ENCODE data around the gene GTPBP1.
A peak's percentile ranks its signal among the peaks of the same experiment; 100 is the strongest.

GTPBP1 gene

DNA sequence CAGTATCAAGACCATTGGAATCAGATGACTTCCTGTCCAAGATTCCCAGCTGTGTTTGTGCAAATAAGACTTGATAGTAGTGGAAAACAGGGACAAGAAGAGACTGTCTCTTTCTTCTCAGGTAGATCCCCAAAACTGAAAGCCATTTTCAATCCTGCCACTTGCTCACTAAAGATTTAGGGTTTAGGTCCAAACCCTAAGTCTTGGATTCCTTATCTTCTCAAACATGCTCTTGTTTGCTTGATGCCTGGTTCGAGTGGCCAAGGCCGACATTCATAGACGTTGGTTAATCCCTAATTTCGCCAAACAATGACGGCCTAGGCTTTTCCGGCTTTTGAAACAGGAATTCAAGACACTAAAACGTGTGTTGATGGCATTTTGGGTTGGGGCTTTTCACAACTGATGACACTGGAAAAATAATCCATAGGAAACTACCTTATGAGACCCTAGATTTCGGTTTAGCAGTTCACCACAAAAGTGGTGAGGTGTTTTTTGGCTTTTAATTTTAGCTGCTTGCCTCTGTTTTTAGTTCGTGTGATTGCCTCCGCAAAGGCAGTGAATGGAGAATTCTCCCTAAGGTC, 1.0 kb upstream of the GTPBP1 start:
- H3K4me3 ChIP-seq (ENCODE audit: low read length in 2 of 2): peak overlapping the region; percentile 47 to 75
- peaks cover 31 to 33% of the 10 kb centered on the region in 2 donors for H3K4me1 ChIP-seq (ENCODE audit: control insufficient read depth in 2 of 2, insufficient read depth in 2 of 2, low read length in 2 of 2)

DNA sequence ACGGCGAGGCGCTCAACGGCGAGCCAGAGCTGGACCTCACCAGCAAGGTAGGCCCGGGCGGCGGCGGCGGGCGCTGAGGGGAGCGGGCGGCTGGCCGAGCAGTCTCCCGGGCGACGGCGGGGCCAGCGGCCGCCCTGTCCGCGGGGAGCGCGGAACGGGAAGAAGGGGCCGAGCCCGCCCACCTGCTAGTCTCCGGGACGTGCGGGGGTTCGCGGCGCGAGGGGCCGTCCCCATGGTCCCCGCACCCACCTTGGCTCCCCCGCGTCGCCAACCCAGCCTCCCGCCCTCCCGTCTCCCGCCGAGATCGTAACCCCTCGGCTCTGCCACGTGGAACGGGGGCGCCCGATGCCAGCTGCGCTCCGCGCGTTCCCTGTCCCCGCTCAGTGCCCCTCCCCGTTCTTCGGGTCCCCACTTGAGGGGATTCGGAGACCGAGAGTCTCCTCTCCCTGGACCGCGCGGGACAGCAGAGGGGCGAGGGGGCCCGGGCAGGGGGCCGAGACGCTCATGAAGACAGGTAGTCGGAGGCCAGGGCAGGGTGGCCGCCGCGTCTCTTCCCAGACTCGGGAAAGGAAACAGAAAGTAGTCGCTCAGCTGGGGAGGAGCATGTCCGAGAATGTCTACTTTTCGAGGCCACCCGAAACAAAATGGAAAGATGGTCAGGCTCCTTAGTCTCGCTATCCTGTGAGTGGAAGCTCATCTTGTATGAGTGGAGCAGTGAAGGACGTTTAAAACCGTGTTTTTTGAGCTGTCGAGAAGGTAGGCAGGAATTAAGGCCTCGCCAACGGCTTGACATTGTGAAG, 557 bp downstream of the GTPBP1 start:
- H3K9me3 ChIP-seq (ENCODE audit: control insufficient read depth in 2 of 2, low read length in 2 of 2): no peaks in the 10 kb centered on the region
- peaks cover 0 to 21% of the 10 kb centered on the region in 2 donors for H3K36me3 ChIP-seq (ENCODE audit: control insufficient read depth in 2 of 2, insufficient read depth in 2 of 2, low read length in 2 of 2)
- peak overlapping the region; percentile 89 to 92 for H3K4me3 ChIP-seq (ENCODE audit: low read length in 2 of 2)
- peak overlapping the region; percentile 91 to 99 for H3K9ac ChIP-seq (ENCODE audit: low read depth in 1 of 2, low read length in 2 of 2)
- H3K4me1 ChIP-seq (ENCODE audit: control insufficient read depth in 2 of 2, insufficient read depth in 2 of 2, low read length in 2 of 2): peaks cover 28 to 31% of the 10 kb centered on the region in 2 donors
- H3K27me3 ChIP-seq (ENCODE audit: control insufficient read depth in 2 of 2, insufficient read depth in 2 of 2, low read length in 2 of 2): no peaks in the 10 kb centered on the region
- H3K27ac ChIP-seq (ENCODE audit: low read depth in 2 of 2, low read length in 2 of 2): peak overlapping the region; percentile 95

More for the DNA sequence above, 1.0 kb upstream of the GTPBP1 start:
- peak overlapping the region; percentile 90 to 95 for H3K27ac ChIP-seq (ENCODE audit: low read depth in 2 of 2, low read length in 2 of 2)
- no peaks in the 10 kb centered on the region for H3K9me3 ChIP-seq (ENCODE audit: control insufficient read depth in 2 of 2, low read length in 2 of 2)
- no peaks in the 10 kb centered on the region for H3K27me3 ChIP-seq (ENCODE audit: control insufficient read depth in 2 of 2, insufficient read depth in 2 of 2, low read length in 2 of 2)
- H3K36me3 ChIP-seq (ENCODE audit: control insufficient read depth in 2 of 2, insufficient read depth in 2 of 2, low read length in 2 of 2): peaks cover 0 to 9% of the 10 kb centered on the region in 2 donors
- H3K9ac ChIP-seq (ENCODE audit: low read depth in 1 of 2, low read length in 2 of 2): peak overlapping the region; percentile 64 to 72

DNA sequence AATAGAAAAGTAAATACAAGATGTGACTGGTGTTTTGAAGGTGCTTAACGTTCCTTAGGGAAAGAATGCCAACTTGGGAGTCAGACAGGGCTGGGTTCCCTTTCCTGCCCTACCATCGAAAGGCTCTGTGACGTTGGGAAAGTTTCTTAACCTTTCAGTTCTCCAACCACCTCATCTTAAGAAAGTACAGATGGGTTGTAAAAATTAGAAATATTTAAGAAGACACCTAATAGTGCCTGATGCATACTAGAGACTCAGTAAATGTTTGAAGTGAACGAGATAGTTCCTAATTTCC, 1.1 kb downstream of the GTPBP1 start:
- Histone ChIP-seq H3K4me3 (ENCODE audit: low read length in 2 of 2) (peak overlapping the region; percentile 89 to 92), H3K27ac (ENCODE audit: low read depth in 2 of 2, low read length in 2 of 2) (peak overlapping the region; percentile 95), H3K9me3 (ENCODE audit: control insufficient read depth in 2 of 2, low read length in 2 of 2) (no peaks in the 10 kb centered on the region), H3K4me1 (ENCODE audit: control insufficient read depth in 2 of 2, insufficient read depth in 2 of 2, low read length in 2 of 2) (peaks cover 23 to 27% of the 10 kb centered on the region in 2 donors), H3K36me3 (ENCODE audit: control insufficient read depth in 2 of 2, insufficient read depth in 2 of 2, low read length in 2 of 2) (peaks cover 0 to 21% of the 10 kb centered on the region in 2 donors), H3K9ac (ENCODE audit: low read depth in 1 of 2, low read length in 2 of 2) (peak overlapping the region; percentile 91 to 99), H3K27me3 (ENCODE audit: control insufficient read depth in 2 of 2, insufficient read depth in 2 of 2, low read length in 2 of 2) (no peaks in the 10 kb centered on the region)

DNA sequence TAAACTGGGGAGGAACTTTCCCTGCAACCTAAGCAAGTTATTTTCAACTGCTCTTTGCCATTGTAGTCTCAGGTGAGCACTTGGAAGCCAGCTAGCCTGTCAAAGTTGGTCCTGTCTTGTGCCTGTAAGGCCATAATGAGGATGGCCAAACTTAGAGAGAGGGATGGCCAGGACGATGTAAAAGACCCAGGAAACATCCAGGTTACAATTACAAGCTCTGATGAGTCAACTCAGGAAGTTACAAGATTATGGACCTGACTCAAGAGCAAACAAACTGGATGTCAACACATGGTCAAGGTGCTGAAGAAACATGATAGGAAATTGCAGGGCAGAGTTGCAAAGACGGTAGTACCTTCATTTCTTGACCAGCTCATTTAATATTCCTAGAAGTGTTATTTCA, 1.6 kb downstream of the GTPBP1 start:
- Histone ChIP-seq H3K36me3 (ENCODE audit: control insufficient read depth in 2 of 2, insufficient read depth in 2 of 2, low read length in 2 of 2) (peaks cover 0 to 22% of the 10 kb centered on the region in 2 donors), H3K4me3 (ENCODE audit: low read length in 2 of 2) (peak overlapping the region; percentile 89 to 92), H3K9ac (ENCODE audit: low read depth in 1 of 2, low read length in 2 of 2) (peak overlapping the region; percentile 91 to 99), H3K27ac (ENCODE audit: low read depth in 2 of 2, low read length in 2 of 2) (peak overlapping the region; percentile 95), H3K9me3 (ENCODE audit: control insufficient read depth in 2 of 2, low read length in 2 of 2) (no peaks in the 10 kb centered on the region), H3K4me1 (ENCODE audit: control insufficient read depth in 2 of 2, insufficient read depth in 2 of 2, low read length in 2 of 2) (peaks cover 23 to 27% of the 10 kb centered on the region in 2 donors), H3K27me3 (ENCODE audit: control insufficient read depth in 2 of 2, insufficient read depth in 2 of 2, low read length in 2 of 2) (no peaks in the 10 kb centered on the region)

DNA sequence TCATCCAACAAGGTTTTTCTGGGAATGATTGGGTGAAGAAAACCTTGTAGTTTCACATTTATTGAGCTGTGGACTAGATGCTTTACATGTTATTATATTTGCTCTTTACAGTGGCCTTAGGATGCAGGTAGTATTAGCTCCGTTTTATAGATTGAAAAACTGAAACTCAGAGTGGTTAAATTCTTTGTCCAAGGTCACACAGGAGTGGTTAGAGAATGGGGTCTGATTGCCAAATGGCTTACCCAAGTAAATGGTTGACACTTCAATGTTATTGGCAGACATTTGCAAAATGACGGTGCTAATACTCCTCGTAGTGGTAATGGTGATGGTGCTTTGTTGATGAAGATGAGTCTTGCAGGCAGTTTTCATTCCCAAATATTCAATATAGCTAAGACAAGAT, 2.2 kb downstream of the GTPBP1 start:
- Histone ChIP-seq H3K4me3 (ENCODE audit: low read length in 2 of 2) (peak overlapping the region; percentile 89 to 92), H3K36me3 (ENCODE audit: control insufficient read depth in 2 of 2, insufficient read depth in 2 of 2, low read length in 2 of 2) (peaks cover 4 to 29% of the 10 kb centered on the region in 2 donors), H3K27ac (ENCODE audit: low read depth in 2 of 2, low read length in 2 of 2) (peak overlapping the region; percentile 27 to 56), H3K9me3 (ENCODE audit: control insufficient read depth in 2 of 2, low read length in 2 of 2) (no peaks in the 10 kb centered on the region), H3K9ac (ENCODE audit: low read depth in 1 of 2, low read length in 2 of 2) (no peak overlapping the region), H3K4me1 (ENCODE audit: control insufficient read depth in 2 of 2, insufficient read depth in 2 of 2, low read length in 2 of 2) (peaks cover 25 to 27% of the 10 kb centered on the region in 2 donors), H3K27me3 (ENCODE audit: control insufficient read depth in 2 of 2, insufficient read depth in 2 of 2, low read length in 2 of 2) (no peaks in the 10 kb centered on the region)

DNA sequence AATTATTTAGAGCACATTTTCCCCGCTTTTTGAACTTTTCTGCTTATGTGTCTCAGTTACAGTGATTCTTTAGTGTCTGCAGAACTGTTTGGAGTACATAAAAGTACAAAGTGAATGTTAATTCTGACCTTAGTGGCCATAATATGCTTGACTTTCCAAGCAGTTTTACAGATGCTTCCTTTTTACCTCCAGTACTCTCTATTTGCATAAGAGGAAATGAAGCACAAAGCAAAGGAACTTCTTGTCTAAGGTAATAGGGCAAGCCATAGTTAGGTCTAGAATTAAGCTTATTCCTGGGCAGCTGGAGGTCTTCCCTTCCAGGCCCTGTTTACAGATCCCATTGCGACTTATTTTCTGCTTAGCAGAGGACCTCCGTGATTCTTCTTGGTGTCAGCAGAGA, 3.6 kb downstream of the GTPBP1 start:
- H3K27ac ChIP-seq (ENCODE audit: low read depth in 2 of 2, low read length in 2 of 2): no peak overlapping the region
- H3K27me3 ChIP-seq (ENCODE audit: control insufficient read depth in 2 of 2, insufficient read depth in 2 of 2, low read length in 2 of 2): no peaks in the 10 kb centered on the region
- no peaks in the 10 kb centered on the region for H3K9me3 ChIP-seq (ENCODE audit: control insufficient read depth in 2 of 2, low read length in 2 of 2)
- H3K9ac ChIP-seq (ENCODE audit: low read depth in 1 of 2, low read length in 2 of 2): no peak overlapping the region
- peaks cover 25 to 27% of the 10 kb centered on the region in 2 donors for H3K4me1 ChIP-seq (ENCODE audit: control insufficient read depth in 2 of 2, insufficient read depth in 2 of 2, low read length in 2 of 2)
- peaks cover 5 to 31% of the 10 kb centered on the region in 2 donors for H3K36me3 ChIP-seq (ENCODE audit: control insufficient read depth in 2 of 2, insufficient read depth in 2 of 2, low read length in 2 of 2)
- no peak overlapping the region for H3K4me3 ChIP-seq (ENCODE audit: low read length in 2 of 2)

DNA sequence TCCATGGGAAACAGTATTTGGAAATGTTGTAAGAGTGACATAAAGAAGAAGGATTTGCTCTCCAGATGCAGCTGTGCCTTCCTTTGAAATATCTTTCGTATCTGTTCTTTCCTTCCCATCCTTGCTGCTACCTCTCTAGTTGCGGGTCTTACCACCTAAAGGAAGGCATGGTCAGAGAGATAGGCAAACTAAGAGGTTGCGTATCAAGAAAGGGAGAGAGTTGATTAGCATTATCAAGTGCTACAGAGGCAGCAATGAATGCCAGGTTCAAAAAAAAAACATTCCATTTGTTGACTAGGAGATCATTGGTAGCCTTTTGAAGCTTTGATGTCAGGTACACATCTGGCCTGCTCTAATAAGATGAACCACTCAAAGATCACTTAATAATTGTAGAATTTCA, 4.6 kb downstream of the GTPBP1 start:
- Histone ChIP-seq H3K4me3 (ENCODE audit: low read length in 2 of 2) (no peak overlapping the region), H3K4me1 (ENCODE audit: control insufficient read depth in 2 of 2, insufficient read depth in 2 of 2, low read length in 2 of 2) (peaks cover 18 to 21% of the 10 kb centered on the region in 2 donors), H3K27ac (ENCODE audit: low read depth in 2 of 2, low read length in 2 of 2) (no peak overlapping the region), H3K36me3 (ENCODE audit: control insufficient read depth in 2 of 2, insufficient read depth in 2 of 2, low read length in 2 of 2) (peaks cover 5 to 31% of the 10 kb centered on the region in 2 donors), H3K9me3 (ENCODE audit: control insufficient read depth in 2 of 2, low read length in 2 of 2) (no peaks in the 10 kb centered on the region), H3K27me3 (ENCODE audit: control insufficient read depth in 2 of 2, insufficient read depth in 2 of 2, low read length in 2 of 2) (no peaks in the 10 kb centered on the region), H3K9ac (ENCODE audit: low read depth in 1 of 2, low read length in 2 of 2) (no peak overlapping the region)

DNA sequence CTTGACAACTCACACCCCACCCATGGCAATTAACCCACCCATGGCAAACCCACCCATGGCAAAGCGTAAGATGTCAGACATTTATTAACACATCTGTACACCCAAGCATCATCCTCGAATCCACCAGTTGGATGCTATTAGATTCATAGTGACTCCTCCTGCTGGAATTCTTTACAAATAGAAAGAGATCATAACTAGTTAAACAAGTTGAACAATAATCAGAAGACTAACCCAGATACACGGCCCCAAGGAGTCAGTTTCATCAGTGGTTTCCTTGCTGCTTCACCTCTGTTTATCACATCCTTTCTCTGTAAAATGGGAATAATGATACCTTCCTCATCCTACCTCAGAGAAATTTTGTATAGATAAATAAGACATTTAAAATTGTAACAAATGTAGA, 5.1 kb downstream of the GTPBP1 start:
- Histone ChIP-seq H3K4me1 (ENCODE audit: control insufficient read depth in 2 of 2, insufficient read depth in 2 of 2, low read length in 2 of 2) (peaks cover 18 to 21% of the 10 kb centered on the region in 2 donors), H3K36me3 (ENCODE audit: control insufficient read depth in 2 of 2, insufficient read depth in 2 of 2, low read length in 2 of 2) (peaks cover 10 to 31% of the 10 kb centered on the region in 2 donors), H3K9ac (ENCODE audit: low read depth in 1 of 2, low read length in 2 of 2) (no peak overlapping the region), H3K27me3 (ENCODE audit: control insufficient read depth in 2 of 2, insufficient read depth in 2 of 2, low read length in 2 of 2) (no peaks in the 10 kb centered on the region), H3K27ac (ENCODE audit: low read depth in 2 of 2, low read length in 2 of 2) (no peak overlapping the region), H3K4me3 (ENCODE audit: low read length in 2 of 2) (no peak overlapping the region), H3K9me3 (ENCODE audit: control insufficient read depth in 2 of 2, low read length in 2 of 2) (no peaks in the 10 kb centered on the region)

DNA sequence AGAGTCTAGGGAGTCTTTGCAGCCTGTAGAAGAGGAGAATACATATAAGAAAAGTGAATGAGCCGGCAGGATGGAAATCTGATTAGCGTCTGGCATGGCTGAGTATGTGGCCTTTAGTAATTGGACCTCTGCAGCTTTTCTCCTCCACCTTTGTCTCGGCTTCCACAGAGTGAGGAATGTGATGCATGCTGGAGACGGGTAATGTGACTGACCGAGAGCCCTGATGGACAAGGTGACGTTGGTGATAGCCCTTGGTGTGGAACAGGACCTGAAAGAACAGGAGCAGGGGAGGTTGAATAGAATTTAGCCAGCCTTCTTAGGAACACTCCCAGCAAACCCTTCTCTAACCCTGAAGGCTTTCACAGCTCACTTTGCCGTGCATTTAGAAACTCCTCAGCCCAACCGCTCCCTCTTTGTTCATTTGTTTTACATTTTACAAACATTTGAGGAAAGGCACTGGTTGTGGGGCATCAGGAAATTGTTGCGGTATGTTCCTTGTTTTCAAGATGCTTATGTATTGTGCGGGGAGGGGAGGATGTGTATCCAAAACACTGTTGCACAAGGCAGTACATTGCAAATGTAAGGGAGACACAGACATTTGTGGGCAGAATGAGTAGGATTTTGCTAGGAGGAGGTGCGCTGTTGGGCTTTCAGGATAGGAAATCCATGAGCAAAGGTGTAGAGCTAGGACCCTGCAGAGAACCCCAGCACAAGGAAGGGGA, 6.9 kb downstream of the GTPBP1 start:
- H3K27ac ChIP-seq (ENCODE audit: low read depth in 2 of 2, low read length in 2 of 2): no peak overlapping the region
- no peak overlapping the region for H3K4me3 ChIP-seq (ENCODE audit: low read length in 2 of 2)
- no peak overlapping the region for H3K9ac ChIP-seq (ENCODE audit: low read depth in 1 of 2, low read length in 2 of 2)
- H3K4me1 ChIP-seq (ENCODE audit: control insufficient read depth in 2 of 2, insufficient read depth in 2 of 2, low read length in 2 of 2): peaks cover 10% of the 10 kb centered on the region in 2 donors
- no peaks in the 10 kb centered on the region for H3K27me3 ChIP-seq (ENCODE audit: control insufficient read depth in 2 of 2, insufficient read depth in 2 of 2, low read length in 2 of 2)
- H3K36me3 ChIP-seq (ENCODE audit: control insufficient read depth in 2 of 2, insufficient read depth in 2 of 2, low read length in 2 of 2): peaks cover 19 to 49% of the 10 kb centered on the region in 2 donors
- H3K9me3 ChIP-seq (ENCODE audit: control insufficient read depth in 2 of 2, low read length in 2 of 2): no peaks in the 10 kb centered on the region

DNA sequence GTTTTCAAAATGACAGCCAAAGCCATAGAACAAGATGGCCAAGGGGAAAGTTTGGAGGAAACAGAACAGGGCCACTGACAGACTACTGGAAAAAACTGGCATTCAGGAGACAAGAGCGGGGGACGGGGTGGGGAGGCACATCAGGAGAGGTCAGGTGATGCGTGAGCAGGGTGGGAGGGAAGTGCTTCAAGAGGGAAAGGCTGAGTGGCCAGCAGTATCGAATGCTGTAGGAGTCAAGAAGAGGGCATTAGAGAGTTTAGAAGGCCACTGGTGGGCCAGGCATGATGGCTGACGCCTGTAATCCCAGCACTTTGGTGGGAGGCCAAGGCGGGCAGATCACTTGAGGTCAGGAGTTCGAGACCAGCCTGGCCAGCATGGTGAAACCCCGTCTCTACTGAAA, 8.2 kb downstream of the GTPBP1 start:
- no peak overlapping the region for H3K27ac ChIP-seq (ENCODE audit: low read depth in 2 of 2, low read length in 2 of 2)
- no peak overlapping the region for H3K9ac ChIP-seq (ENCODE audit: low read depth in 1 of 2, low read length in 2 of 2)
- no peak overlapping the region for H3K4me3 ChIP-seq (ENCODE audit: low read length in 2 of 2)
- H3K4me1 ChIP-seq (ENCODE audit: control insufficient read depth in 2 of 2, insufficient read depth in 2 of 2, low read length in 2 of 2): peaks cover 0 to 2% of the 10 kb centered on the region in 2 donors
- H3K9me3 ChIP-seq (ENCODE audit: control insufficient read depth in 2 of 2, low read length in 2 of 2): no peaks in the 10 kb centered on the region
- no peaks in the 10 kb centered on the region for H3K27me3 ChIP-seq (ENCODE audit: control insufficient read depth in 2 of 2, insufficient read depth in 2 of 2, low read length in 2 of 2)
- peaks cover 19 to 49% of the 10 kb centered on the region in 2 donors for H3K36me3 ChIP-seq (ENCODE audit: control insufficient read depth in 2 of 2, insufficient read depth in 2 of 2, low read length in 2 of 2)

Measured in mucosa of rectum (tissue), 2 donors.